Fibroblast of the aortic adventitia (primary cell): ENCODE data around the gene FOXN3. TPM values are rescaled to one million over a fixed set of nuclear protein-coding genes. Genes with fewer than 3 reads are reported as not detected.

Experiments used
- DNase-seq: peaks from one replicate; pipeline ENCODE4 v3.0.0-alpha.2; 2010; ENCODE audit warnings: low read depth
- H3K4me3 ChIP-seq: 2 replicates; pipeline ENCODE4 v1.5.1; 2011; ENCODE audit warnings: low read depth, mild to moderate bottlenecking, control low read depth, low read length, moderate library complexity
- total RNA-seq: library from RNA; depleted of rRNA; stranded (reverse); fragments of >200 nt; gene quantifications from 2 replicates; pipeline ENCODE4 v1.2.3, GENCODE V29; 2012; ENCODE audit warnings: low replicate concordance
- TF ChIP-seq, protein P1 (sequence below): IDR thresholded peaks from 2 replicates; pipeline ENCODE4 v1.5.1; 2011; ENCODE audit warnings: mild to moderate bottlenecking, low read length, control low read depth, inconsistent platforms; ENCODE audit not compliant: insufficient read depth

Gene FOXN3
- total RNA-seq, 1 donor, result 35.3 TPM

DNA sequence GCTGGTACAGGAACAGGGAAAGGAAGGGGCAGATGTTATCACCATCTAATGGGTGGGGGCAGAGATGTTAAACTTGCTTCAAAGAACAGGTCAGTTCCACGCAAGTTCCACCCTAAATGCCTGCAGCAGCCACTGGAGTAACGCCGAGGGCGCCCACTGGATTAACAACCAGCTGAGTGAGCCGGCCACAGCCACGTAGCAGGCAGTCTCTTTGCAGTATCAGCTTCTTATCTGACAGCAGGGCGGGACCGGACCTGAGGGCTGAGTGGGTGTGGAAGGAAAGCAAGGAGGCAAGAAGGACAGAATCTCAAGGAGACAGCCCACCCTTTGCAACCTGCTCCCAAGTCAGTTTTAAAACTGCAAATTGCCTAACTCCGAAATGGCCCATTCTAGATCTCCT is 38.4 kb upstream of the FOXN3 start:
- TF ChIP-seq, protein P1, sequence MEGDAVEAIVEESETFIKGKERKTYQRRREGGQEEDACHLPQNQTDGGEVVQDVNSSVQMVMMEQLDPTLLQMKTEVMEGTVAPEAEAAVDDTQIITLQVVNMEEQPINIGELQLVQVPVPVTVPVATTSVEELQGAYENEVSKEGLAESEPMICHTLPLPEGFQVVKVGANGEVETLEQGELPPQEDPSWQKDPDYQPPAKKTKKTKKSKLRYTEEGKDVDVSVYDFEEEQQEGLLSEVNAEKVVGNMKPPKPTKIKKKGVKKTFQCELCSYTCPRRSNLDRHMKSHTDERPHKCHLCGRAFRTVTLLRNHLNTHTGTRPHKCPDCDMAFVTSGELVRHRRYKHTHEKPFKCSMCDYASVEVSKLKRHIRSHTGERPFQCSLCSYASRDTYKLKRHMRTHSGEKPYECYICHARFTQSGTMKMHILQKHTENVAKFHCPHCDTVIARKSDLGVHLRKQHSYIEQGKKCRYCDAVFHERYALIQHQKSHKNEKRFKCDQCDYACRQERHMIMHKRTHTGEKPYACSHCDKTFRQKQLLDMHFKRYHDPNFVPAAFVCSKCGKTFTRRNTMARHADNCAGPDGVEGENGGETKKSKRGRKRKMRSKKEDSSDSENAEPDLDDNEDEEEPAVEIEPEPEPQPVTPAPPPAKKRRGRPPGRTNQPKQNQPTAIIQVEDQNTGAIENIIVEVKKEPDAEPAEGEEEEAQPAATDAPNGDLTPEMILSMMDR, result no peak
- DNase-seq, result no peak

DNA sequence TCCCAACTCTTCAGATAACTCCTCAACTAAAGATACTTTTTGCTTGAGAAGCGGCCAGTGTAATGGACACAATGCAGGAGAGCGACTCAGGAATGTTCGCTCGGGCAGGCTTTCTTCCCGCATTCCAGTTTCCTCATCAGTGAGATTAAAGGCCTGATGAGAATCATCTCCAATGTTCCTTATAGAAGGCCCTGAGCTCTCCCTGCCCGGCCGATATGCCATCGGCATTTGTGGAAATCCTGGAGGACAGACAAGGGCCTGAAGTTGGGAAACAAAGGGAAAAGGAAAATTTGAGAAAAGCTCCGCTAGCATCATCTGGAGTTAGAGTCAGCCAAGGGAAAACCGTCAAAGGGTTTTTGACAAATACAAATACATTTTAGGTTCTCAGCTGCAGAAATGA is 38.0 kb upstream of the FOXN3 start:
- DNase-seq, result no peak
- TF ChIP-seq, protein P1, result no peak
- H3K4me3 ChIP-seq, result no peak overlapping the region

More for the DNA sequence above, 38.4 kb upstream of the FOXN3 start:
- H3K4me3 ChIP-seq, result no peak overlapping the region

DNA sequence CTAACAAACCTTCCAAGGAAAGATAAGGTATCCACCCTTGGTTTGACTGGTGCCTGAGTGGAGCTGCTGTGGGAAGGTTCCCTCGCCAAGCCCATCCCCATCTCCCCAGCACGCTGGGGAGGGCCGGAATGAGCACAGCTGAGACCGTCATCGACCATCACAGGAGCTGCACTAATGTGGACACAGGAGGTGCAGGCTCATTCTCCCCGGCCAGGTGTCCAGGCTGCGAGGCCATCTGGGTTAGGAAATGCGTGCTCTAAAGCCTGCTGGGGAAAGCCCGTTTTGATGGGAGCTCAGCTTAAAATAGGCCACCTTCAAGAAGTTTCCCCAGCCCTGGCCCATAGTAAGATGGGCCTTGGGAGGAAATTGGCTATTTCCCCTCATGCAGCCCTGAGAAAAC is 35.2 kb upstream of the FOXN3 start:
- no peak for DNase-seq
- H3K4me3 ChIP-seq, result no peak overlapping the region
- TF ChIP-seq, protein P1, result no peak

DNA sequence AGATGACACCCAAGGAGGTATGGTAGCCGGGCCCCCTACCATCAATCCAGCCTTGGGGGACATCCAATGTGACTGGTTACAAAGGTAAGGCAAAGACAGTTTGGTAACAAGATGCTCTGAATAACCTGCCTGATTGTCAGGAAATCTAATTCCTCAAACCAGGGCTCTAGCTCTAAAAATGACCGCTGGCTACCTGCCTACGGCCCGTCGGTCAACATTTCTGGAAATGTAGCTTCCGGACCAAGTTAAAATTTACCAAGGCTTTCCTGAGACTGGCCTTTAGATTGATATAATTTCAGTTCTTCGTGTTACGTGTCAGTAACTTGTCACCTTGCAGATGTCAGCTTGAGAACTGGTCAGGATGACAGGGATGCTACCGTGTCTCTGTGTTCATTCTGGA is 34.2 kb upstream of the FOXN3 start:
- DNase-seq, result no peak
- H3K4me3 ChIP-seq, result no peak overlapping the region
- TF ChIP-seq, protein P1, result no peak

DNA sequence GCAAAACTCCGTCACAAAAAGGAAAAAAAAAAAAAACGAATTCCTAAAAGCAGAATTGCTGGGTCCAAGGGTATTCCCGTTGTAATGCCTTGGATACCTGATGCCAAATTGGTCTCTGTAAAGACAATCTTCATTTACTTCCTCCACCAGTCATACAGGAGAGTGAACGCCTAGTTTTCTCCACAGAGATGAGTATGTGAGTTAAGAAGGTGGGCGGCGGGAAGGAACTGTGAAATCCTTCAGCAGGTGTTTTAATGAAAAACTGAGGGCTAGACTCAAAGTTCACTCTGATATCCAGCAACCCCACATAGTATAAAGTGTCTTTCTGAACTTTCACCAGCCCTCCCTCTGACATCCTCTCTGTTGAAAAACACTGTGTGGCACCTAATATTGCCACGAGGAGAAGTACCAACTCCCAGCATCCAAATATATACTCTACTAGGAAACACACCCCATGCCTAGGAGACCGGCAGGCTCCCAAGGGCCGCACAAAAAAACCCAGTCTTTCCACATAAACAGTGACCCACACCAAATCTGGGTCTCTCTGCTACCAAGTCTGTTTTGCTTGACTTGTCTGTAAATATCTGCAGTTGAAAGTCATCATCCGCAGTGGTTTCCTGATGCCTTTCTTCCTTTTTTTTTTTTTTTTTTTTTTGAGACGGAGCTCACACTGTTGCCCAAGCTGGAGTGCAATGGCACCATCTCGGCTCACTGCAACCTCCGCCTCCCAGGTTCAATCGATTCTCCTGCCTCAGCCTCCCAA is 30.3 kb upstream of the FOXN3 start:
- DNase-seq, result no peak
- TF ChIP-seq, protein P1, result no peak
- H3K4me3 ChIP-seq, result no peak overlapping the region

DNA sequence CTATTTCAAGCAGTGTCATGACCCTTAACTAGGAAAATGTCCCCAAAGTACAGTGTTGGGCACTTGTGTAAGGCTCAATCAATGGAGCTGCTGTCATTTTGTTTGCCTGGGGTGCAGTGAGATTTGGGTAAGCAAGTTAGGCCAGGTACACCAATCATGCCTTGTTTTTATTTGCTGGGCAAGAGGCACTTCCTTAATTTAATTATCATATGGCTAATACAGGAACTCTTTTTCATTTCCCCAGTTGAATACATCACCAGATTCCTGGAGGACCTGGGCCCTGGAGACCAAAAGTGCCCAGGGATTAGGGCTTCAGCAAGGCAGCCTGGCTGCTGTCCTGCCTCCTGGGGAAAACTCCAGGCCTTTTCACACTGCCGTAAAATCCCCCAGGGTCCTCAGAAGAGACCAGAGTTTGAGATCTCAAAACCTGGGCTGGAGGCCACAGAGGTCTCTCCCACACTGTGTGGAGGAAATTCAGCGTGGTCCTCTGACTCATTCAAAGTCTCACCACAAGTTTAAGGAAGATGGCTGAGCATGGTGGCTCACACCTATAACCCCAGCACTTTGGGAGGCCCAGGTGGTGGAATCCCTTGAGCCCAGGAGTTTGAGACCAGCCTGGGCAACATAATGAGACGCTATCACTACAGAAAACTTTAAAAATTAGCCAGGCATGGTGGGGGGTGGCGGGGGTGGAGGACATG is 28.4 kb upstream of the FOXN3 start:
- TF ChIP-seq, protein P1, result no peak
- no peak for DNase-seq
- H3K4me3 ChIP-seq, result no peak overlapping the region
